B cell (primary cell): ENCODE results near the gene MEIS2. TPM values are rescaled to one million over a fixed set of nuclear protein-coding genes. Genes with fewer than 3 reads are reported as not detected.

Experiments used
- ATAC-seq: fragments of 200-7000 bp; cut with Tn5 transposase; one replicate; pipeline ENCODE4 v1.10.0; 2021; ENCODE audit warnings: low read depth, mild to moderate bottlenecking, moderate number of reproducible peaks, moderate library complexity
- CTCF ChIA-PET: fragments of 350-600 bp; sonication (Branson Sonifier 250); formaldehyde crosslinking; loops from one replicate; lab custom pipeline; 2021; ENCODE audit warnings: antibody characterized with exemption, inconsistent platforms; lab: Charles Lee
- POLR2A ChIA-PET: fragments of 350-600 bp; sonication (Branson Sonifier 250); formaldehyde crosslinking; loops from one replicate; lab custom pipeline; 2021; ENCODE audit warnings: antibody characterized with exemption; lab: Charles Lee
- DNase-seq: peaks from one replicate; pipeline ENCODE4 v3.0.0; 2013
- H2AFZ ChIP-seq: 2 replicates; pipeline ENCODE4 v1.6.1; 2012; ENCODE audit warnings: mild to moderate bottlenecking, low read depth, low read length; ENCODE audit not compliant: insufficient read depth, poor library complexity, severe bottlenecking
- H3K27ac ChIP-seq, 2 donors: 1 replicate in 1 of 2; 2 replicates in 1 of 2; pipeline ENCODE4 v1.5.1; 2012 to 2013; ENCODE audit warnings: low read length in 2 of 2, mild to moderate bottlenecking in 2 of 2, moderate library complexity in 1 of 2
- H3K27me3 ChIP-seq, 4 experiments: fragments of 200-600 bp in 1 of 4; sonication (generic) in 1 of 4; replicated peaks in 1 of 4; 1 replicate in 2 of 4; 2 replicates in 2 of 4; pipeline versions ENCODE4 v1.6.1 to v1.7.0; 2013 to 2016; ENCODE audit warnings: low read length in 3 of 4, mild to moderate bottlenecking in 2 of 4, mixed read lengths in 1 of 4, moderate library complexity in 1 of 4; ENCODE audit not compliant: insufficient read depth in 4 of 4, control insufficient read depth in 3 of 4; ENCODE audit errors: control extremely low read depth in 1 of 4
- H3K36me3 ChIP-seq, 2 experiments: replicated peaks in 1 of 2; 1 replicate in 1 of 2; 2 replicates in 1 of 2; pipeline versions ENCODE4 v1.6.1 to v1.7.1; 2013; ENCODE audit warnings: low read length in 1 of 2; ENCODE audit not compliant: insufficient read depth in 2 of 2, control insufficient read depth in 1 of 2; ENCODE audit errors: control extremely low read depth in 1 of 2, extremely low read depth in 1 of 2
- H3K4me1 ChIP-seq, 2 donors: fragments of 200-600 bp in 1 of 2; sonication (generic) in 1 of 2; 1 replicate in 1 of 2; 2 replicates in 1 of 2; pipeline versions ENCODE4 v1.5.1 to v1.6.1; 2013 to 2017; ENCODE audit warnings: low read length in 2 of 2; ENCODE audit not compliant: control insufficient read depth in 2 of 2, insufficient read depth in 2 of 2
- H3K4me2 ChIP-seq: replicated peaks from 2 replicates; pipeline ENCODE3; 2012; ENCODE audit warnings: mild to moderate bottlenecking, low read depth, low read length; ENCODE audit not compliant: poor library complexity, severe bottlenecking
- H3K4me3 ChIP-seq, 5 experiments: fragments of 200-600 bp in 1 of 5; sonication (generic) in 1 of 5; 1 replicate in 3 of 5; 2 replicates in 2 of 5; pipeline versions ENCODE4 v1.5.1 to v1.7.0; 2011 to 2016; ENCODE audit warnings: low read length in 4 of 5, mild to moderate bottlenecking in 4 of 5, low read depth in 2 of 5, control low read depth in 1 of 5, moderate library complexity in 1 of 5; ENCODE audit not compliant: insufficient read depth in 1 of 5; ENCODE audit errors: control extremely low read depth in 1 of 5, extremely low read depth in 1 of 5
- H3K79me2 ChIP-seq: fragments of 200-600 bp; sonication (generic); one replicate; pipeline ENCODE4 v1.6.0; 2016; ENCODE audit warnings: low read length; ENCODE audit not compliant: control insufficient read depth, insufficient read depth
- H3K9ac ChIP-seq: fragments of 200-600 bp; sonication (generic); 2 replicates; pipeline ENCODE4 v1.6.1; 2017; ENCODE audit warnings: mild to moderate bottlenecking, low read length, moderate library complexity
- H3K9me3 ChIP-seq, 3 donors: one replicate each; pipeline versions ENCODE4 v1.6.1 to v1.7.1; 2013; ENCODE audit warnings: low read length in 2 of 3; ENCODE audit not compliant: control insufficient read depth in 2 of 3, insufficient read depth in 1 of 3; ENCODE audit errors: control extremely low read depth in 1 of 3
- H4K20me1 ChIP-seq: 2 replicates; pipeline ENCODE4 v1.6.0; 2012; ENCODE audit warnings: mild to moderate bottlenecking, low read length; ENCODE audit not compliant: insufficient read depth, control insufficient read depth, poor library complexity, severe bottlenecking
- H3K27ac Mint-ChIP-seq: one replicate; pipeline ENCODE4 v1.8.0; 2021; ENCODE audit warnings: mixed read lengths
- H3K27me3 Mint-ChIP-seq: one replicate; pipeline ENCODE4 v1.8.0; 2021; ENCODE audit warnings: mixed read lengths
- H3K4me1 Mint-ChIP-seq: one replicate; pipeline ENCODE4 v1.8.0; 2021; ENCODE audit warnings: mixed read lengths
- H3K4me3 Mint-ChIP-seq: one replicate; pipeline ENCODE4 v1.8.0; 2021; ENCODE audit warnings: mixed read lengths
- H3K9me3 Mint-ChIP-seq: one replicate; pipeline ENCODE4 v1.8.0; 2022; ENCODE audit warnings: mixed read lengths; ENCODE audit not compliant: insufficient read depth
- CTCF ChIP-seq: fragments of 200-600 bp; IDR thresholded peaks from one replicate; pipeline ENCODE4 v1.8.0; 2022; ENCODE audit warnings: antibody characterized with exemption, mild to moderate bottlenecking
- EZH2 ChIP-seq: IDR thresholded peaks from 2 replicates; pipeline ENCODE4 v1.6.1; 2012; ENCODE audit warnings: borderline replicate concordance, low read depth, mild to moderate bottlenecking, moderate library complexity, low read length; ENCODE audit not compliant: insufficient read depth, poor library complexity, severe bottlenecking
- WGBS: methylation state at CpG from one replicate; pipeline ENCODE4 v1.1.5; 2013; ENCODE audit warnings: missing lambda C conversion rate; ENCODE audit not compliant: insufficient coverage; 5-methylcytosine and 5-hydroxymethylcytosine counted together
- intact Hi-C: fragments of 100-400 bp; cut with micrococcal nuclease; formaldehyde crosslinking; loops from one replicate; pipeline ENCODE4 v1.10.0; 2022
- polyA plus RNA-seq: library from polyadenylated mRNA; depleted of rRNA; stranded (reverse); fragments of >200 nt; gene quantifications from 2 replicates; pipeline ENCODE4 v1.2.3, GENCODE V29; 2012
- total RNA-seq, 2 donors: library from RNA; stranded (reverse); fragments of 120-200 nt in 1 of 2; gene quantifications; 1 replicate in 1 of 2; 2 replicates in 1 of 2; pipeline versions ENCODE4 v1.2.3 to v1.2.4, GENCODE V29; 2013 to 2022

Gene MEIS2
- total and polyA plus RNA-seq, 2 donors (not counting 1 experiment from before 2014, with no cell fraction given): 0.22 TPM; not detected in 1

- Mint-ChIP-seq H3K9me3 (no peaks in the 10 kb centered on the region), H3K27ac (no peak overlapping the region), H3K4me1 (no peaks in the 10 kb centered on the region), H3K27me3 (no peaks in the 10 kb centered on the region), H3K4me3 (no peak overlapping the region)
- Histone ChIP-seq H3K27me3 (no peaks in the 10 kb centered on the region), H2AFZ (no peak overlapping the region), H3K9ac (no peak overlapping the region), H3K4me2 (no peak overlapping the region), H3K4me1 (no peaks in the 10 kb centered on the region), H3K27ac (no peak overlapping the region), H4K20me1 (no peaks in the 10 kb centered on the region), H3K36me3 (no peaks in the 10 kb centered on the region), H3K9me3 (peaks cover 0 to 1% (median 0%) of the 10 kb centered on the region in 3 donors), H3K79me2 (no peaks in the 10 kb centered on the region), H3K4me3 (no peak overlapping the region)
- 100% methylated on average over 2 of the region's 5 CpGs for WGBS
- POLR2A ChIA-PET: no interaction called here
- TF ChIP-seq CTCF (no peak), EZH2 (no peak)
- DNase-seq: no peak
- intact Hi-C loops: no loop called here
- no peak for ATAC-seq
- CTCF ChIA-PET: no interaction called here
Observed at GRCh38 chr15:36970522-36970921, 129.8 kb downstream of the MEIS2 start.

GRCh38 chr15:36967929-36968328 lies 132.4 kb downstream of the MEIS2 start:
- ChIA-PET POLR2A (no interaction called here), CTCF (no interaction called here)
- no peaks in the 10 kb centered on the region for H3K4me1 ChIP-seq
- H3K4me1 Mint-ChIP-seq: no peaks in the 10 kb centered on the region
- no peak overlapping the region for H3K9ac ChIP-seq
- WGBS: 90% methylated on average over 2 of the region's 4 CpGs
- H3K4me3 Mint-ChIP-seq: no peak overlapping the region
- no peaks in the 10 kb centered on the region for H3K36me3 ChIP-seq
- DNase-seq (no peak), ATAC-seq (no peak)
- H3K27ac Mint-ChIP-seq: no peak overlapping the region
- TF ChIP-seq EZH2 (no peak), CTCF (no peak)
- no peak overlapping the region for H2AFZ ChIP-seq
- H4K20me1 ChIP-seq: no peaks in the 10 kb centered on the region
- no peak overlapping the region for H3K4me2 ChIP-seq
- H3K79me2 ChIP-seq: no peaks in the 10 kb centered on the region
- intact Hi-C loops: no loop called here
- no peaks in the 10 kb centered on the region for H3K9me3 Mint-ChIP-seq
- no peak overlapping the region for H3K27ac ChIP-seq
- no peaks in the 10 kb centered on the region for H3K27me3 ChIP-seq
- H3K9me3 ChIP-seq: peaks cover 0 to 1% (median 0%) of the 10 kb centered on the region in 3 donors
- H3K4me3 ChIP-seq: no peak overlapping the region
- H3K27me3 Mint-ChIP-seq: no peaks in the 10 kb centered on the region
